ENCODE results near the gene CHCT1. TPM values are rescaled to one million over a fixed set of nuclear protein-coding genes. Genes with fewer than 3 reads are reported as not detected.

The CHCT1 gene
- total RNA-seq, 1 experiment from 2014 or later: not detected

DNA sequence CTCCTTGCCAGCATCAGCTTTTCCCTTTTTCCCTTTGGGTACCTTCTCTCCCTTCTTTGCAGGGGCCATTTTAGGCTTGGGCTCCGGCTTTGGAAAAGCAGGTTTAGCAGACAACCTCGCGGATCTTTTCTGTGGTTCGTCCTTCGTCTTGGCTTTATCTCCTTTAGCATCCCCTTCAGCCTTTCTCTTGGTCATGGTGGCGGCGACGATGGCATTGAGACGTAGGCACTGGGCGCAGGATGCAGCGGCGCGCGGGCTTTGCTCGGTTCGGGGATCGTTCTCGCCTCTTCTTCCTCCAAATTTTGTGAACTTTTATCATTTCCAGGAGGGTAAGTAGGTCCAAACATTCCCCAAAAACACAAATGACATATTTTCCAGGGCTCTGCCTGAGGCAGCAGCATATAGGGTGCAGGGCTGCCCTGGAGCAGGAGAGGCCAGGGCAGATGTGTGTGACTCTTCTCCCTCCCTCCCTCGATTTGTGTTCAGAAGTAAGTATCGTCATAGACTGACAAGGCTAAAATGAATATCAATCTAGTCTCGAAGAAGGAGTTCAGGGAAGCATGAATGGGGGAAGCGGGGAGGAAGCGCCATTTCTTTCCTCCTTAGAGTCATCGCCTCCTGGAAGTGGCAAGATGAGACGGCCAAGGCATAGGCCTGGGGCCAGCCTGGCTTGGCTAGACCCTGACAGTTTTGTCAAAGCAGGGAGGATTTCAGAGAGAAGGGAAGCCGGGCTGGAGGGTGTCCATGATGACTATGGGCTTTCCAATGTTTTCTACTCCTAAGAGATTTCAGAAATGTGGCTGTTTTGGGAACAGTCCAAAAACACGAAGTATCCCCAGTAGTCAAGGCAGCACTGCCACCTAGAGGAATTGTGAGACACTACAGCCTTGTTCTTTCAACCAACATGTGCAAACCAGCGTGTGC, 13.2 kb downstream of the CHCT1 start:
- H3K4me1 Mint-ChIP-seq (ENCODE audit: low read depth, unreplicated experiment): peaks cover 9% of the 10 kb centered on the region
- H3K36me3 Mint-ChIP-seq (ENCODE audit: insufficient read depth, unreplicated experiment): peaks cover 8% of the 10 kb centered on the region
- TF ChIP-seq, protein P1, sequence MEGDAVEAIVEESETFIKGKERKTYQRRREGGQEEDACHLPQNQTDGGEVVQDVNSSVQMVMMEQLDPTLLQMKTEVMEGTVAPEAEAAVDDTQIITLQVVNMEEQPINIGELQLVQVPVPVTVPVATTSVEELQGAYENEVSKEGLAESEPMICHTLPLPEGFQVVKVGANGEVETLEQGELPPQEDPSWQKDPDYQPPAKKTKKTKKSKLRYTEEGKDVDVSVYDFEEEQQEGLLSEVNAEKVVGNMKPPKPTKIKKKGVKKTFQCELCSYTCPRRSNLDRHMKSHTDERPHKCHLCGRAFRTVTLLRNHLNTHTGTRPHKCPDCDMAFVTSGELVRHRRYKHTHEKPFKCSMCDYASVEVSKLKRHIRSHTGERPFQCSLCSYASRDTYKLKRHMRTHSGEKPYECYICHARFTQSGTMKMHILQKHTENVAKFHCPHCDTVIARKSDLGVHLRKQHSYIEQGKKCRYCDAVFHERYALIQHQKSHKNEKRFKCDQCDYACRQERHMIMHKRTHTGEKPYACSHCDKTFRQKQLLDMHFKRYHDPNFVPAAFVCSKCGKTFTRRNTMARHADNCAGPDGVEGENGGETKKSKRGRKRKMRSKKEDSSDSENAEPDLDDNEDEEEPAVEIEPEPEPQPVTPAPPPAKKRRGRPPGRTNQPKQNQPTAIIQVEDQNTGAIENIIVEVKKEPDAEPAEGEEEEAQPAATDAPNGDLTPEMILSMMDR (IDR thresholded peaks at IDR 0.05; ENCODE audit: insufficient read depth in 1 of 2, low read depth in 1 of 2, low read length in 1 of 2, severe bottlenecking in 1 of 2, unreplicated experiment in 1 of 2): peak; percentile 85 to 93
- no peaks in the 10 kb centered on the region for H3K27me3 Mint-ChIP-seq (ENCODE audit: insufficient read depth, unreplicated experiment)
- intact Hi-C loops (cut with micrococcal nuclease; ENCODE audit: unreplicated experiment): loop anchor here (1.0 to 2.0 kb wide), 4 partner anchors 13 to 292 kb away; partner anchors contain the start of genes CHCT1 and USP32
- no peak overlapping the region for H3K27ac Mint-ChIP-seq (ENCODE audit: unreplicated experiment)
- peaks cover 11% of the 10 kb centered on the region for H3K9me3 ChIP-seq
- no peaks in the 10 kb centered on the region for H3K27me3 ChIP-seq (replicated peaks; ENCODE audit: control insufficient read depth, insufficient read depth, low read length)
- no peak overlapping the region for H3K4me3 Mint-ChIP-seq (ENCODE audit: unreplicated experiment)
- CTCF ChIA-PET: no interaction called here
- no peaks in the 10 kb centered on the region for H3K36me3 ChIP-seq (ENCODE audit: control insufficient read depth, insufficient read depth, low read length)
- BruUV-seq (replicated peaks): no TSS peak
- peaks cover 23% of the 10 kb centered on the region for H3K9me3 Mint-ChIP-seq (ENCODE audit: unreplicated experiment)
- POLR2A ChIA-PET: no interaction called here
- peak; percentile 66 to 79 for DNase-seq
- no peaks in the 10 kb centered on the region for H3K4me1 ChIP-seq
- no peak overlapping the region for H3K4me3 ChIP-seq (ENCODE audit: low read depth, low read length)

DNA sequence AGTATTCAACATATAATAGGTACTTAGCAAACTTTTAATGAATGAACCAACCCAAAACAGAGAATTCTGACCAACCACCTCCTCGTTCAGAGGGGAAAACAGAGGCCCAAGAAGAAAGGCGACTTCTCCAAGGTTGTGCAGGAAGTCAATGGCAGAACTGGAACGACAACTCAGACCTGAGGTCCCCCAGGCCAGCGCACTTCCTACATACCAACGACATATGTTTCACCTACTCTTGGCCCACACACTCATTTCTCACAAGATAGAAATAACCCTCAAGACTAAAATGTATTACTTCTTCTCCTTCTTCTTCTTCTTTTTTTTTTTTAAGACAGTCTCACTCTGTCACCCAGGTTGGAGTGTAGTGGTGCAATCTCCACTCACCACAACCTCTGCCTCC, 14.4 kb downstream of the CHCT1 start:
- H3K4me1 ChIP-seq: no peaks in the 10 kb centered on the region
- intact Hi-C loops (cut with micrococcal nuclease; ENCODE audit: unreplicated experiment): loop anchor here (1.0 to 2.0 kb wide), 4 partner anchors 14 to 293 kb away; partner anchors contain the start of genes CHCT1 and USP32
- Mint-ChIP-seq H3K36me3 (ENCODE audit: insufficient read depth, unreplicated experiment) (peaks cover 8% of the 10 kb centered on the region), H3K9me3 (ENCODE audit: unreplicated experiment) (peaks cover 22% of the 10 kb centered on the region), H3K4me1 (ENCODE audit: low read depth, unreplicated experiment) (peaks cover 9% of the 10 kb centered on the region), H3K27me3 (ENCODE audit: insufficient read depth, unreplicated experiment) (no peaks in the 10 kb centered on the region), H3K27ac (ENCODE audit: unreplicated experiment) (no peak overlapping the region), H3K4me3 (ENCODE audit: unreplicated experiment) (no peak overlapping the region)
- TF ChIP-seq, protein P1 (IDR thresholded peaks at IDR 0.05; ENCODE audit: insufficient read depth in 1 of 2, low read depth in 1 of 2, low read length in 1 of 2, severe bottlenecking in 1 of 2, unreplicated experiment in 1 of 2): no peak
- H3K4me3 ChIP-seq (ENCODE audit: low read depth, low read length): no peak overlapping the region
- no TSS peak for BruUV-seq (replicated peaks)
- ChIA-PET CTCF (no interaction called here), POLR2A (no interaction called here)
- DNase-seq: no peak
- H3K36me3 ChIP-seq (ENCODE audit: control insufficient read depth, insufficient read depth, low read length): no peaks in the 10 kb centered on the region
- no peaks in the 10 kb centered on the region for H3K27me3 ChIP-seq (replicated peaks; ENCODE audit: control insufficient read depth, insufficient read depth, low read length)
- peaks cover 11% of the 10 kb centered on the region for H3K9me3 ChIP-seq

DNA sequence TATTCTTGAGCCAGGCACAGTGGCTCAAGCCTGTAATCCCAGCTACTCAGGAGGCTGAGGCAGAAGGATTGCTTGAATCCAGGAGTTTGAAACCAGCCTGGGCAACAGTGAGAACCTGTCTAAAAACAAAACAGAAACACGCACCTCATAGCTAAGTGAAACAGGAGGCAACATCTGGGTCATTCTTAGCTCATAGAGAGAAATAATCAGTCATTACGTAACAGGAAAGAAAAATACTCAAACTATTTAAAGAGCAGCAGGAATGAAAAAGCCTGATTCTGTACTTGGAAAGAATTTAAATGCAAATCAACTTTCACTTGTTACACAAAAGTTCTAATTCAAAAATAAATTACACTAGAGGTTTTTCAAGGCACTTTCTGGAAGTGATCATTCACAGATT, 17.2 kb downstream of the CHCT1 start:
- Histone ChIP-seq H3K36me3 (ENCODE audit: control insufficient read depth, insufficient read depth, low read length) (no peaks in the 10 kb centered on the region), H3K9me3 (no peaks in the 10 kb centered on the region), H3K4me1 (no peaks in the 10 kb centered on the region), H3K27me3 (replicated peaks; ENCODE audit: control insufficient read depth, insufficient read depth, low read length) (no peaks in the 10 kb centered on the region), H3K4me3 (ENCODE audit: low read depth, low read length) (no peak overlapping the region)
- no peak overlapping the region for H3K27ac Mint-ChIP-seq (ENCODE audit: unreplicated experiment)
- intact Hi-C loops (cut with micrococcal nuclease; ENCODE audit: unreplicated experiment): no loop called here
- DNase-seq: no peak
- ChIA-PET CTCF (interaction anchor here (1.1 kb wide), 1 partner anchor 208 kb away, joined by 6 read pairs; no protein-coding TSS in a partner anchor), POLR2A (no interaction called here)
- TF ChIP-seq, protein P1 (IDR thresholded peaks at IDR 0.05; ENCODE audit: insufficient read depth in 1 of 2, low read depth in 1 of 2, low read length in 1 of 2, severe bottlenecking in 1 of 2, unreplicated experiment in 1 of 2): no peak
- H3K4me3 Mint-ChIP-seq (ENCODE audit: unreplicated experiment): no peak overlapping the region
- H3K9me3 Mint-ChIP-seq (ENCODE audit: unreplicated experiment): no peaks in the 10 kb centered on the region
- no peaks in the 10 kb centered on the region for H3K36me3 Mint-ChIP-seq (ENCODE audit: insufficient read depth, unreplicated experiment)
- no peaks in the 10 kb centered on the region for H3K27me3 Mint-ChIP-seq (ENCODE audit: insufficient read depth, unreplicated experiment)
- H3K4me1 Mint-ChIP-seq (ENCODE audit: low read depth, unreplicated experiment): peaks cover 9% of the 10 kb centered on the region
- BruUV-seq (replicated peaks): no TSS peak

All from Caco-2 (cell line).